ENCODE measurements around the gene DENND1A. TPM values are rescaled to one million over a fixed set of nuclear protein-coding genes. Genes with fewer than 3 reads are reported as not detected.

Gene DENND1A
- total RNA-seq, 4 donors from 2014 or later = 19.2 to 26.9 (median 24.0) TPM

- Histone ChIP-seq H3K36me3 (peaks cover 24 to 67% (median 39%) of the 10 kb centered on the region in 4 donors), H3K27ac (replicated peaks in 1 of 4) (no peak overlapping the region), H3K9me3 (no peaks in the 10 kb centered on the region), H3K27me3 (no peaks in the 10 kb centered on the region), H3K4me1 (no peaks in the 10 kb centered on the region), H3K4me3 (no peak overlapping the region)
- intact Hi-C loops (cut with DNase I) = no loop called here
- no peak for TF ChIP-seq POLR2AphosphoS5 (IDR thresholded peaks at IDR 0.05)
- no peak for TF ChIP-seq POLR2A (IDR thresholded peaks at IDR 0.05; ENCODE audit: low read depth)
- no peak for TF ChIP-seq EP300 (IDR thresholded peaks at IDR 0.05)
- no peak for TF ChIP-seq CTCF (IDR thresholded peaks at IDR 0.05)
- no peak for DNase-seq (ENCODE audit: extremely low spot score)
- WGBS = 90% methylated on average over 26 of the region's 31 CpGs
These were observed 510.0 kb downstream of the DENND1A start for GRCh38 chr9:123419721-123420591.

- intact Hi-C loops (cut with DNase I) = no loop called here
- WGBS = 100% methylated on average over 1 of the region's 4 CpGs
- DNase-seq (ENCODE audit: extremely low spot score) = no peak
These were observed 510.8 kb downstream of the DENND1A start for GRCh38 chr9:123419091-123419490.

GRCh38 chr9:123418506-123418905 lies 511.4 kb downstream of the DENND1A start:
- Histone ChIP-seq H3K4me3 (no peak overlapping the region), H3K9me3 (no peaks in the 10 kb centered on the region), H3K27me3 (no peaks in the 10 kb centered on the region), H3K27ac (replicated peaks in 1 of 4) (no peak overlapping the region), H3K36me3 (peaks cover 22 to 64% (median 39%) of the 10 kb centered on the region in 4 donors), H3K4me1 (peaks cover 0 to 2% (median under 1%) of the 10 kb centered on the region in 4 donors)
- intact Hi-C loops (cut with DNase I) = no loop called here
- TF ChIP-seq EP300 (IDR thresholded peaks at IDR 0.05) (no peak), CTCF (IDR thresholded peaks at IDR 0.05) (no peak), POLR2A (IDR thresholded peaks at IDR 0.05; ENCODE audit: low read depth) (no peak), POLR2AphosphoS5 (IDR thresholded peaks at IDR 0.05) (no peak)
- 93% methylated on average over 10 of the region's 10 CpGs for WGBS
- no peak for DNase-seq (ENCODE audit: extremely low spot score)

More at GRCh38 chr9:123419091-123419490, 510.8 kb downstream of the DENND1A start:
- Histone ChIP-seq H3K9me3 (no peaks in the 10 kb centered on the region), H3K27me3 (no peaks in the 10 kb centered on the region), H3K27ac (replicated peaks in 1 of 4) (no peak overlapping the region), H3K4me3 (no peak overlapping the region), H3K4me1 (no peaks in the 10 kb centered on the region), H3K36me3 (peaks cover 24 to 67% (median 39%) of the 10 kb centered on the region in 4 donors)
- TF ChIP-seq CTCF (IDR thresholded peaks at IDR 0.05) = no peak
- no peak for TF ChIP-seq POLR2A (IDR thresholded peaks at IDR 0.05; ENCODE audit: low read depth)
- TF ChIP-seq POLR2AphosphoS5 (IDR thresholded peaks at IDR 0.05) = no peak
- TF ChIP-seq EP300 (IDR thresholded peaks at IDR 0.05) = no peak

GRCh38 chr9:123418052-123418430 lies 511.9 kb downstream of the DENND1A start:
- intact Hi-C loops (cut with DNase I) = no loop called here
- no peak for TF ChIP-seq CTCF (IDR thresholded peaks at IDR 0.05)
- no peak for TF ChIP-seq EP300 (IDR thresholded peaks at IDR 0.05)
- no peak for TF ChIP-seq POLR2AphosphoS5 (IDR thresholded peaks at IDR 0.05)
- no peak for TF ChIP-seq POLR2A (IDR thresholded peaks at IDR 0.05; ENCODE audit: low read depth)
- Histone ChIP-seq H3K4me3 (no peak overlapping the region), H3K4me1 (peaks cover 0 to 6% (median 1%) of the 10 kb centered on the region in 4 donors), H3K9me3 (no peaks in the 10 kb centered on the region), H3K27me3 (no peaks in the 10 kb centered on the region), H3K36me3 (peaks cover 18 to 59% (median 37%) of the 10 kb centered on the region in 4 donors), H3K27ac (replicated peaks in 1 of 4) (no peak overlapping the region)
- WGBS = 92% methylated on average over 5 of the region's 5 CpGs
- no peak for DNase-seq (ENCODE audit: extremely low spot score)
